ENCODE measurements around the gene GAS1.

The GAS1 gene, protein sequence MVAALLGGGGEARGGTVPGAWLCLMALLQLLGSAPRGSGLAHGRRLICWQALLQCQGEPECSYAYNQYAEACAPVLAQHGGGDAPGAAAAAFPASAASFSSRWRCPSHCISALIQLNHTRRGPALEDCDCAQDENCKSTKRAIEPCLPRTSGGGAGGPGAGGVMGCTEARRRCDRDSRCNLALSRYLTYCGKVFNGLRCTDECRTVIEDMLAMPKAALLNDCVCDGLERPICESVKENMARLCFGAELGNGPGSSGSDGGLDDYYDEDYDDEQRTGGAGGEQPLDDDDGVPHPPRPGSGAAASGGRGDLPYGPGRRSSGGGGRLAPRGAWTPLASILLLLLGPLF

DNA sequence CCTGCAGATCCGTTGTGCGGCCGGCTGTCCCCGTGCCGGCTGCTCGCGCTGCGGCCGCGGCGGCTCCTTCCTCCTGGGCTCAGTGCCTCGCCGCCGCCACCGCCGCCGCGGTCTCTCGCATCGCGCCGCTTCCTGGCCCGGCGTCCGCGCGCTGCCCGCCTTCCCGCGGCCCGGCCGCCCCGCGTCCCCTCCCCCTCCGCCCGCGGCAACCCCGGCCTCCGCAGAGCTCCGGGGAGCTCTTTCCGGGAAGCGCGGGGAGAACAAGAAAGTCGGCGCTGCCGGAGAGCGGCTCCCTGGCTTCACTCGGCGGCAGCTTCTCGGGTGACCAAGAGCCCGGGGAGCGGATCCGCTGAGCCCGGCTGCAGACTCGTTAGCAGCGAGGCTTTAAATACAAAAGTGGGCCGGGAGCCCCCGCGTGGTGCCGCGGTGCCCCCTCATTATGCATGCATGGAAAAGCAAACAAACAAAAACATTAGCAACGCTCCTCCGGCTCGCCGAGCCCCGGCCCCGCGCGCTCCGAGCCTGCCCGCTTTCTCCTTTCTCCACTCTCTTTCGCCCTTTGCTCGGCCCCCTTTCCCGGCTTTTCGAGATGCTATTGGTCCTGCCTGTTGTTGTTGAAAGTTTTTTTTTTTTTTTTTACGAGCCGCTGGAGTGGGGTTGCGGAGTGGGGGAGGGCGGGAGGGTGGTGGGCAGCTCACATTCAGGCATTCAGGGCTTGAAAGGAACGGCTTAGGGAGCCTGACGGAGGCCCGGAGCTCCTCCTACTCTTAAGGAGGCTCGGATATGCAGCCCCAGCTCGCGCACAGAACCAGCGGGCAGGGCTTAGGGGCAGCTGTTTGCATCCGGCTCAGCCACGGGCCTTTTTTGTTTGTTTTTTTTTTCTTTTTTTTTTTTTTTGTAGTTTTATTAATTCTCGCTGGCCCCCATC lies at the start of gene GAS1:
TSS of gene GAS1 (minus strand) at position 361 of the 928 bp plus-strand sequence. CDS start 727 bp downstream, outside the sequence.
- DNase-seq: peak; percentile 53 to 60

DNA sequence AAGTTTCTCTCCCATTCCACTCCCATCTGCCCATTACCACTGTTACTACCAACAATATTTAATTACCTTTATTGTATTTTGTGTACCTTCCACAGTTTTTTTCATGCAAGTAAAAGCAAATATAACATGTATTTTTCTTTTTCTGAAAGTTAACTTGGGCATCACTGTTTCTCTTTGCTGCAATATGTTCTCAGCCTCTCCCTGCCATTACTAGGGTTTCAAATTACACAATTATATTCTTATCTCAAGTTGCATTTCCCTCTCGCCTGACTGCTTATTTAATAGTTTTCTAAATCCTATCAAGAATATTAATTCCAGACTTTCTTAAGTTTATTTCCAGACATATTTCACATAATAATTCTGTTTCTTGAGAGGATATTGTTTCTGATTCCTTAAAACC lies 46.9 kb upstream of the GAS1 start:
- DNase-seq: no peak

DNA sequence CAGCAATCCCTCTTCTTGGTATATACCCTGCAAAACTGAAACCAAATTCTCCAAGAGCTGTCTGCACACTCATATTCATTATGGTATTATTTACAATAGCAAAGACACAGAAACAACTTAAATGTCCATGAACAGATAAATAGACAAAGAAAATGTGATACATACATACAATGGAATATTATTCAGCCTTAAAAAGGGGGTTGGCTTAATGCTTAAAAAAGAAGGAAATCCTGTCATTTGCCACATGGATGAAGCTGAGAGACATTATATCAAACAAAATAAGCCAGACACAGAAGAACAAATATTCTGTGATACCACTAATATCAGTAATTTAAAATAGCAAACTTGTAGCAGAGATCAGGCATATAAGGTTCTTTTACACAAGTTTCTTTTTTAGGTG lies 46.5 kb upstream of the GAS1 start:
- DNase-seq: no peak

DNA sequence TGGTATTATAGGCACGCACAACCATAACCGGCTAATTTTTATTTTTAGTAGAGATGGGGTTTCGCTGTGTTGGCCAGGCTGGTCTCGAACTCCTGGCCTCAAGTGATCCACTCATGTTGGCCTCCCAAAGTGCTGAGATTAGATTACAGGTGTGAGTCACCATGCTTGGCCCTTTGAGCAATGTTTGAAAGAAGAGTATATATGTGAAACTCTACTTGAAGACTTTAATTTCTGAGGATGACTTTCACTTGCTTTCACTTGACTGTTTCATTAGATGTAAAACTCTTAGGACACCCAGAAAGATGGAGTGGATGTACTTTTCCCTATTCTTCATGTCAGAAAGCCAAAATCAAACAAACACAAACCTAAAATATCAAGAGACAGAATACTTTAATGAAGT lies 43.8 kb upstream of the GAS1 start:
- DNase-seq: no peak

DNA sequence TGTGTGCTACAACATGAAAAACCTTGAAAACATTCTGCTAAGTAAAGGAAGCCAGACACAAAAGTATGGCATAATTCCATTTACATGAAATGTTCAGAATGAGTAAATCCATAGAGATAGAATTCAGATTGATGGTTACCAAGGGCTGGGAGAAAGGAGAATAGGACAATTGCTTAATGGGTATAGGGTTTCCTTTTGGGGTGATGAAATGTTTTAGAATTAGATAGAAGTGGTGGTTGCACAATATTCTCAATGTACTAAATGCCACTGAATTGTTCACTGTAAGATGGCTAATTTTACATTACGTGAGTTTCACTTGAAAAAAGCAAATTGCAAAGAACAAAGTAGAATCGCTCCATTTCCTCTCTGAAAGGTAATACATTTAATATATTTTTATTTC lies 43.0 kb upstream of the GAS1 start:
- no peak for DNase-seq

DNA sequence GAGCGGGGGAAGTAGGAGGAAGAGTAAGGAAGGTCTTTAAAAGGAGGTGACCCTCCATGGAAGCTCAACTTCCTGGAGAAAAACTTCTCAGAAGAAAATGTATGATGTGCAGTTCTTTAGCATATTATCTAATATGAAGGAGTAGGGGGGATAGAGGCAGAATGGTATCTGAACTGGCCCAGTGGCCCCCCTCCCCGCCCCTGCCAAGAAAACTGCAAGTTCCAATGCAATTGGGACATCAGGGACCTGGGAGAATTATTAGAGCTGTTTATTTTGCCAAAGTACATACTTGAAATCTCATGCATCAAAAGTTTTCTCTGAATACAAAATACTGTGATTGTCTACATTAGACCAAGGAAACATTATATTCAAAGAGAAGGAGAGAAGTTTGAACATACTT lies 40.6 kb upstream of the GAS1 start:
- no peak for DNase-seq

DNA sequence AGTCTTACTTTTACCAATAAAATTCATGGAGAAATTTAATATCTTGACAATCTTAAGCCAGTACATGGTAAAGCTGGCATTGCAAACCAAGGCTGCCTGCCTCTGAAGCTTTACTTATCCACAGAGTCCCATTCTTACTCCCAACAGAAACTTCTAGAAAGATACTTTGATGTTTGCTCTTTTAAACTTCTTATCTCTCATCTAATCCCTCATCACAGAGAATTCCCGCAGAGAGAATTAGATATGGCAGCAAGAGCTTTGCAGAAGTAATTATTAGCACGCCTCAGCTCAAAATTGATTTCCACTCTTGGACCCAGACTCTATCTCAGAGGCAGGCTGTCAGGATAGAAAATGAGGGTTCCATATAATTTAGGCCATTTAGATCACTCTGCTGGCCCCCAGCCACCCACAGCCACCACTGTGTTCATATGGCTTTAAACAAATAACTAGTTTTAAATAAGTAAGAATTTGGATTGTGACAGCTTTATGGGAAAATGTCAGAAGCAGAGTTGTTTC lies 37.9 kb upstream of the GAS1 start:
- DNase-seq: no peak

DNA sequence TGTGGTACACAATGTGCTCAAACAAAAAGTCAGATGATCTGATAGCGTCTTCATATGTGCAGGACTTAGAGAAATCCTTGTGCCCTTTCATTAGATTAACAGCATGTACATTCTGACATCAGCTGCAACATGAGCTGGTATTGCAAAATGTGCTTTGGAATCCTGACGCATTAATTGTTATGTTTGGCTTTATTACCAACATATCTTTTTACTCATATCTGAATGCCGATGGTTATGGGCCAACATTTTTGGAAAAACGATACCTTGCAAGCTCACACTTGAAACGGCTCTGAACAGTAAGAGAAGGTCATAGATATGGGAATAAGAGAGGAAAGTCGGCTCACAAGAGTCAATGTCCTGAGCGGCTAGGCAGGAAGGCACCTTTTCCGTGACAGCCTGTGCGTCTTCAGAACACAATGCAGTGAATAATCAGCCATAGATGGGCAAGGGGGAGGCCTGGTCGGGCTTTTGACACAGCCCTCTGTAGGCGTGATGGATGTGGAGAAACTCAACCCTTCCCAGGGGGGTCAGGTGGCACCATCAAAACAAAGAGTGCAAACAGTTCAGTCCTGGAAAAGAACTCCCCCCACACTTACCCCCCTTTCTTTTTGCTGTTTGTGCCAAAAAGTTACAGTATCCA lies 36.4 kb upstream of the GAS1 start:
- DNase-seq: no peak

DNA sequence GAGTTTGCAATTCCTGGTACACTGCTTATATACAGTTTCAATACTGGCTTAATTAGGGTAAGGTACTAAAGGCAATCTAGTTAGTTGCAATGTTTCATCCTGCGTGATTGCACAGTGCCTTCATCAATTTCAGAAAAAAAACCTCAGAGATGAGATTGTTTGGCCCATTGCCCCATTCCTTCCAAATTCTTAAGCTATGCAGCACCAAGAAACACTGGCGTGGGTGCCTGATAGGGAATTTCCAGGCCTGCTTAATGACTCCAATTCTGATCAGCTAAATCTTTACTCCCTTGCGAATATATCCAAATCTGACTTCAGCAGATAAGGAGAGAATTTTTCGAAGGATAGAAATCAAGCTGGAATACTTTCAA lies 35.9 kb upstream of the GAS1 start:
- no peak for DNase-seq

DNA sequence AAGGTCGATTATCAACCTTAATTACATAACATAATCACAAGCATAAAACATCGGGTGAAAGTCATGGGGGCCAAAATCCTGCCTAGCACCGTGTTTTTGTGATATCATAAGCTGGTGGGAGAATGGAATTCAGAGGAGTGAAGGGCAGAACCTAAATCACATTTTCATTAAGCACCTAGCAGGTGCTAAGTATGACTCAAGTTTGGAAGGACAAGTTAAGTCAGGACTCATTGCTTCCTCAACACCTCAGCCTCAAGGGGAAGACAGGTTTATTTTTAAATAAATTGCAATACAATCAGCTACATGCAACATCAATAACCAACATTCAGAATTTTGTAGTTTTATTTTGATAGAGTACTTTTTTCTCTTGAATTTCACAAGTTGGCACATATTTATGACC lies 33.5 kb upstream of the GAS1 start:
- no peak for DNase-seq

DNA sequence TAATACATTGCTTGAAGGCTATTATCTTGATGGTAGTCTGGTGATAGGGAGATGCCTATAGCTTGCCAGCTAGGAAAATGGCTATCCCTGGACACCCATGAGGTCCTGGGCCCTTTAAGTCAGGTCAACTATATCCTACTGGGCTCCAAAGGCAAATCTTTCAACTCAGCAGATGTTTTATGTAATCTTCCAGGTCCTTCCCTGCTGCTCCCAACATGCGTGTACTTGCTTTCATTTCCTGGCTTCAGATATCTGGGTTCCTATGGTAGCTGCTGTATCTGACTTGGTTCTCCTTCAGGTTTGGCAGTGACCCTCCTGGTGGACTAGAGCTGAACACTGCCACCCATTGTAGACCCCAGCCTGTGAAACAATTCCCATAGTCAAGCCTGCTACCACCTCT lies 32.4 kb upstream of the GAS1 start:
- no peak for DNase-seq

DNA sequence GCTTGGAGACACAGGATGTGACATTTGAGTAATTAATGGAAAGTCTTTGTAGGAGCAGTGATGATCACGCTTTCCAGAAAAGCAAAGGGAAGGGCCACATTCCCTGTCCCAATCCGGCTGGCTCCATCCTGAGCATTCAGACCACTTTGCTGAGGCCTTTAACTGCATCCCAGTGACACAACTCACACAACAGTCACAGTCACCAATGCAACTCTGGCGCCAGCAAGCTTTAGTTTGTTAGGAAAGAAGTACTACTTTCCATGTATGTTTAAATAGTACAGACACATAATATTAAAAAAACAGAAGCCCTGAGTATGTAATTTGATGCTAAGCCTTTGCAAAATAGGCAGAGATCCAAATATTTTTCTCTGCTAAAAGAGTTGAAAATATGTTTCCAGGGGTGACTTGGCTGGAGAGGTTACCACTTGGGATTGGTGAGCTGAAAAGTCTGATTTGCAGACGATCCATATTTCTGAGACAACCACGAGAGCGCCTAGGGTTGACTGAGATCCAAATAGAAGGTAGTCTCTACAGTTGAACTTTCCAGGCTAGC lies 31.7 kb upstream of the GAS1 start:
- no peak for DNase-seq

DNA sequence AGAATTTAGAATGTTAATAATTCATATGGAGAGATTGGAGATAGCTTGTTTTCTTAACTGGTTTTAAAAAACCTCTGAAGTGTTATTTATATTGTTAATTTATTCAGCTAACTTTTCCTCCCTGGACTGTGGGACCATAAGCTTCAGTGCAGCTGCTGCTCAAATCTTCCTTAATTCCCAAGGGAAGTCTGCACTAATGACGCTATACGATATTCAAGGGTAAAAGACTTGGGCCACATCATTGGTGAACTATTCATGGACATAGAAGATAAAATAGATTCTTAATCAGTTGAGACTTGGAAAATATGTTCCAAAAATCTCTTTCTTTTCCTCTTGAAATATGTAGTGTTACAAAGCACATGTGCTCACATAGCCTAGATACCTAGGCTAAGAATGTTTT lies 31.1 kb upstream of the GAS1 start:
- no peak for DNase-seq

DNA sequence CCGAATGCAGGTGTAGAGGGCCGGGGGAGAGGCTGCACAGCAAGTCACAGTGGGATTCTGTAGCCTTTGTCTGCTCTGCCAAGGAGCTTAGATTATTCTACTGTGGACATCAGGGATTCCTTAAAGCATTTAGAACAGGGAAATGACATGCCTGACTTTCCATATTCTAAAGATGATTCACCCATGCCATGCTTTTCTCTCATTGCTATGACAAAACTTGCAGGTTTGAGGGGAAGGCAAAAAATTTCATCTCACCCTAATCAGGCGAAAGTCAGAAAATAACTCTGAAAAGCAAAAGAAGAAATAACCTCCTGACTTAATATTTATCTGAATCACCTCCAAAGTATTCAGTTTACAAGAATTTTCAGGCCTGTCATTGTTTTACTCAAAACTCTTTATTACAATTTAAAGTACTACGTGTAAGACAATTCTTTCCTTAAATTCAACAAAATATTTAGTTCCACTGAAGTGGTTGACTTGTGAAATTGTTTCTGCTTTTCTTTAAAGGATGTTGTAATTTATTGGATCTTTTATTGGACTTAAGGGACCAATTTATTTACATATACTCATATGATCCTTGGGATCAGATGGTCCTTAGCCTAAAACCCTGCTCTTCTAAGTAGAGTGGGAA lies 30.0 kb upstream of the GAS1 start:
- no peak for DNase-seq

DNA sequence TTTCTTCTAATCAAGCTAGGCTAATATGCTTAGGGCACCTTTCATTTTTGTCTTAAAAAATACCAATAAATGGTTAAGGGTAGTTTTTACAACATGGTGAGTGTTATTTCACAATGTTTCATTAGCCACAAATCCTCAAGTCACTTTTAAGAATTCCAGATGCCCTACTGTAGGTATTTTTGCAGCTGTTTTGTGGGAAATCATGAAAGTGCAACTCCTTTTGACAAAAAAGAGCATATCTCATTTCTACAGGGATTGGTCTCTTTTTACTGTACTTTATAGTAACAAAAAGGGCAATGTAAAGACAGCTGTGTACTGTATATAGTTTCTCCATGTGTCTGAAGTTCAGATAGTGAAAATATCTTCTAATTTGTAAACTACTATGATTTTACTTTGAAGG lies 28.3 kb upstream of the GAS1 start:
- DNase-seq: no peak

DNA sequence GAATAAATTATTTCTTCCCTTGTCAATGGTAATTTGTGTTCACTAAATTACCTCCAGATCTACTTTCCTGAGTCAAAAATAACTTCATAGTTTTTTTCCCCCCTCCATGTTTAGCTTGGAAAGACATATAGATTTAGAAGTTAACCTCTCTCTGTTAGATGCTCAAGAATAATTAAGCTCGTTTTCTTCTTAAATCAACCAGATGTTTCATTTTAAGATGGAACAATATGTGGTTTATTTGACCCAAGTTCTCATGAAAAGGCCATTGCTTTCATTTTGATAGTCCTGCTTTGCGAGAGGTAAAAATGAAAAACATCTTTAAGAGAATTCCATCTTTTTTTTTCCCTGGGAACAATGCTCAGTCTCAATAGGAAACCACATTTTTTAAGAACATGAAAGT lies 27.7 kb upstream of the GAS1 start:
- no peak for DNase-seq

DNA sequence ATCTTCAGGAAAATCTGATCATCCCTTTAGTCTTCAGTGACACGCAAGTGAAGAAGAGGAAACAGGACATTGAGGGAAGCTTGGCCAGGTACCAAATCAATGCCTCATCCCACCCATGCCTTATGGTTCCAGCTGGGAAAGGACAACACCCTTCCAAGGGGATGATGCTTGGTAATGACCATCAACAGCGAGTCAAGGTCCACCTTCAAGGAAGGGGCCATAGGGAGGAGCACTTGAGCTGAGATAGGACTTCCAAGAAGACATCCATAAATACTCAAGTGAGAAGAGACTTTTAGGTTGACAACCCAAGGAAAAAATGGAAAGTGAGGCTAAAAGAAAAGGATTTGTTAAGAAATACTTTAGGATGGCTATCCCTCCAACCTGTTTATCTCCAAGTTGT lies 27.1 kb upstream of the GAS1 start:
- DNase-seq: no peak

DNA sequence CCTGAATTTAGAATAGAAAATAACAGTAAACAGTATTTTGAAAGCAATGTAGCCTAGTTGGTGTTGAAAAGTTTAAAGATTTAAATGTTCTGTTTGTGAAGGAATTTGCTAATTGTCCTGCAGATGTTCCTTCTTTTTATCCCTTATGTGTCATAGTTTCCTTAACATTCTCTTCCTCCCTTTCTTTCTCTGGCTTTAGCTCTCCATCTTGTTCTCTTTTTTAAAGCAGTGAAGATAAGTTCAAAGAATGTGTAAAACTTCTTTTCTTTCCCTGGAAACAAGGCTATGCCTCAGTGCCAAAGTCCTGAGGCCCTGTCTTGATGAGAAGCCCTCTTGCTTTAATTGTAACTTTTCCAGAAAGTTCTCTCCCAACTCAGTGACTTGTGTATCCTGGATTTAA lies 24.4 kb upstream of the GAS1 start:
- no peak for DNase-seq

DNA sequence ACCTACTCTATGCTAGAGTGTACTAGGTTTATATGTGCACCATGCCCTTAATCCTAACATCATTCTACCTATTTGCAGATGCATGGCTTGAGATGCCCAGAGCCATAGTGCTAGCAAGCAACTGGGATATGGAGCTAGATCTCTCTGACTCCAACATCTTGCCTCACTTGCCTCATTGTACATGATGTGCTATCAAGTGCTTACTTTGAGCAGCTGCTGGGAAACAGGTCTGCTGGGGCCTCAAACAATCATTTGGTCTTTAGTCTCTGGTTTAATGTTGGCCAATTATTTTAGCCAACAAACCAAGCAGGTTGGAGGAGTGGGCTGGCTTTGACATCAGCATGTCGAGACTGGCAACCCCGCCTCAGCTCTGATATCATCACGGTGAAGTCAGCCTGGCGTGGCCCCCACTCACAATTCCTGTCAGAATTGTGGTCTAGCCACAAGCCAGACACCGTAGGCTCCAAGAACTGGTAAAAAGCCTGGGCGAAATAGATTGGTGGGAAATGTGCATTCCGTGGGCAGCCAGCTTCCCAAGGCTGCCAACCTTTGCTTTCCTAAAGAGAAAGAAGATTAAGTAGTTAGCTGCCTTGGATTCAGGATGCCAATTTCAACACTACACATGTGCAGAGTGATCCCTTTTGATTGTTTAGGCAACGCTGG lies 21.1 kb upstream of the GAS1 start:
- DNase-seq: no peak

DNA sequence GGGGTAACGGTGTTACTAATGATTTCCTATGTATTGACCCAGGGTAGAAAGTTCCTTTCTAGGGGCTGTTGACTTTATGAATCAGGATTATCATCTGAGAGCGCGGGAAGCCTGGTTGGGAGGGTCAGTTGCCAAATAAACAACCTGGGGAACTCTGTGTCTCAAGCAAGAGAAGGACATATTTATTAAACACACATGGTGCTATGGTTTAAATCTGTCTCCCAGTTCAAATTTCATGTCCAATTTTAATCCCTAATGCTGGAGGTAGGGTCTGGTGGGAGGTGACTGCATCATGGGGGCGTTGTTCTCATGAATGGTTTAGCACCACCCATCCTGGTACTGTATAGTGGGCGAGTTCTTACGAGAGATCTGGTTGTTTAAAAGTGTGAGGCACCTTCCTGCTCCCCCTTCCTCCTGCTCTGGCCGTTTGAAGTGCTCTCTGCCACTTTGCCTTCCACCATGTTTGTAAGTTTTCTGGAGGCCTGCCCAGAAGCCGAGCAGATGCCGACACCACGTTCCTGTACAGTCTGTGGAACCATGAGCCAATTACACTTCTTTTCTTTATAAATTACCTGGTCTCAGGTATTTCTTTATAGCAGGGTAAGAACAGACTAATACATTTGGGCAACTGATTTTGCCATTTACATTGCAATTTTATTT lies 19.7 kb upstream of the GAS1 start:
- no peak for DNase-seq

DNA sequence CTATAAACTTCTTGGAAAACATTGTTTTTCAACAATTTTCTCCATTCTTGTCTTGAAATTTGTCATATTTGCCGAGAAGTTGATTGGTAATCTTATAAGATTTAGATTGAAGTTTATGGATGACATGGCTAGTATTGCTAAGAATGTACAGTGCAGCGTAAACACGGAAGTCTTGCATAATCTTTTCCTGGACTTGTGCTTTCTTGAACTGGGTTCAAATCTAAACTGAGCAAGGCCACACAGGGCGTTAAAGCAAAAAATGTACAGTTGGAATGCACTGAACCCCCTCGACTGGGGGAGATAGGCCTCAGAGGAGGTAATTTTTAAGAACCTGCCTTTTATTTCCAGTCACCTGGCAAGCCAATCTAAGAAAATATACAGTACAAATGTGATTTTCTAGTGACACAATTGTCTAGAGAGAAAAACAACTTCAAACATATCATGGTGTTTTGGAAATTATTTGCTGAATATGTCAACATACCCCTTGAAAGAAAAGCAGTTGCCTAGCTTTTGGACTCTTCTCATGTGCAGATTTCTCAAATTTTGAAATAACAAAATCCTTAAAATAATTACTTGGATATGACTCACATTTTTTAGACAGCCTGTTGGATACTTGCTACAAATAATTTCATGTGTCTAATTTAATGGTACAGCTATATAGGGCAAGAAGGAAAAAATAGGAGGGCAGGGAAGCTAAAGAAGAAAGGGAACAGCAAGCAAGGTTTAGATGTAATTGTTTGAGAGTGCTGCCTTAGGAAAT lies 18.5 kb upstream of the GAS1 start:
- DNase-seq: no peak

Data from inflammatory macrophage treated with lipopolysaccharide for 1 hour (primary cell).